Measurements from ENCODE around the gene FALEC.
A peak's percentile ranks its signal among the peaks of the same experiment; 100 is the strongest.
"Not testable (repeated sequence)": the region's sequence is repeated elsewhere in the genome, so short reads cannot be mapped to it uniquely, and the experiment has no call there.

Gene FALEC

GRCh38 chr1:150579945-150580642 is 64.5 kb downstream of the FALEC start:
- DNase-seq (ENCODE audit: low read depth) = no peak
- no peak for TF ChIP-seq CTCF (IDR thresholded peaks at IDR 0.05; ENCODE audit: low read depth, low read length, missing control alignments)
- in situ Hi-C loops (cut with HindIII; ENCODE audit: low sequenced_read_pairs) = no loop called here
- H3K4me3 ChIP-seq (ENCODE audit: low read depth, low read length) = peak overlapping the region; percentile 38

GRCh38 chr1:150580966-150581365 is 65.4 kb downstream of the FALEC start:
- H3K4me3 ChIP-seq (ENCODE audit: low read depth, low read length); in situ Hi-C loops (cut with HindIII; ENCODE audit: low sequenced_read_pairs); DNase-seq (ENCODE audit: low read depth): not testable (repeated sequence)

GRCh38 chr1:150581437-150581836 is 65.9 kb downstream of the FALEC start:
- in situ Hi-C loops (cut with HindIII; ENCODE audit: low sequenced_read_pairs); DNase-seq (ENCODE audit: low read depth); H3K4me3 ChIP-seq (ENCODE audit: low read depth, low read length): not testable (repeated sequence)

GRCh38 chr1:150581962-150582361 is 66.4 kb downstream of the FALEC start:
- DNase-seq (ENCODE audit: low read depth); in situ Hi-C loops (cut with HindIII; ENCODE audit: low sequenced_read_pairs); H3K4me3 ChIP-seq (ENCODE audit: low read depth, low read length): not testable (repeated sequence)

GRCh38 chr1:150582371-150582770 is 66.8 kb downstream of the FALEC start:
- in situ Hi-C loops (cut with HindIII; ENCODE audit: low sequenced_read_pairs) = no loop called here
- no peak for DNase-seq (ENCODE audit: low read depth)
- no peak overlapping the region for H3K4me3 ChIP-seq (ENCODE audit: low read depth, low read length)
- TF ChIP-seq CTCF (IDR thresholded peaks at IDR 0.05; ENCODE audit: low read depth, low read length, missing control alignments) = no peak
